Esophagus squamous epithelium (tissue), 5 donors: Measurements from ENCODE around the gene CRTAC1. TPM values are rescaled to one million over a fixed set of nuclear protein-coding genes. Genes with fewer than 3 reads are reported as not detected.

Source experiments
- DNase-seq: peaks from one replicate; lab custom pipeline; 2025; lab: John Stamatoyannopoulos, UW
- H3K27ac ChIP-seq, 4 donors: fragments of 200-600 bp; sonication (generic); one replicate each; pipeline ENCODE4 v1.5.1; 2016 to 2019; ENCODE audit warnings: mild to moderate bottlenecking in 1 of 4
- H3K27me3 ChIP-seq, 4 donors: fragments of 200-600 bp; sonication (generic); 1 replicate in 3 of 4; 2 replicates in 1 of 4; pipeline versions ENCODE4 v1.5.1 to v1.6.0; 2017 to 2021; ENCODE audit warnings: antibody characterized with exemption in 1 of 4
- H3K36me3 ChIP-seq, 3 donors: fragments of 200-600 bp; sonication (generic); one replicate each; pipeline ENCODE4 v1.5.1; 2016 to 2019
- H3K4me1 ChIP-seq, 3 donors: fragments of 200-600 bp; sonication (generic); one replicate each; pipeline ENCODE4 v1.5.1; 2017 to 2019
- H3K4me3 ChIP-seq, 4 donors: fragments of 200-600 bp; sonication (generic); 1 replicate in 3 of 4; 2 replicates in 1 of 4; pipeline ENCODE4 v1.5.1; 2016 to 2019; ENCODE audit warnings: mild to moderate bottlenecking in 2 of 4, moderate library complexity in 1 of 4
- H3K9me3 ChIP-seq, 3 donors: fragments of 200-600 bp; sonication (generic); one replicate each; pipeline ENCODE4 v1.5.1; 2016 to 2019
- CTCF ChIP-seq, 6 experiments: fragments of 450-650 bp in 4 of 6; fragments of 200-600 bp in 2 of 6; sonication (generic) in 2 of 6; IDR thresholded peaks; one replicate each; pipeline ENCODE4 v1.5.1; 2016 to 2019; ENCODE audit warnings: antibody characterized with exemption in 6 of 6, mild to moderate bottlenecking in 4 of 6, moderate library complexity in 4 of 6
- POLR2A ChIP-seq, 4 donors: fragments of 450-650 bp; IDR thresholded peaks; one replicate each; pipeline ENCODE4 v1.6.1; 2017; ENCODE audit warnings: antibody characterized with exemption in 4 of 4, mild to moderate bottlenecking in 4 of 4, moderate library complexity in 3 of 4
- WGBS, 2 donors: methylation state at CpG; one replicate each; pipeline ENCODE4 v1.1.5; 2018; 5-methylcytosine and 5-hydroxymethylcytosine counted together
- intact Hi-C: fragments of 100-400 bp; cut with DNase I; formaldehyde crosslinking; loops from one replicate; pipeline ENCODE4 v1.15.0; 2022
- total RNA-seq, 4 donors: library from RNA; depleted of rRNA; stranded (reverse); fragments of >200 nt; gene quantifications; one replicate each; pipeline ENCODE4 v1.1.0, GENCODE V29; 2016
- donor health status: DM: yes; HTN: yes; CAD: no.

The CRTAC1 gene
- total RNA-seq, 4 donors from 2014 or later: 0.22 to 10.7 (median 2.5) TPM

- intact Hi-C loops: no loop called here
- H3K9me3 ChIP-seq: no peaks in the 10 kb centered on the region
- peaks cover 0 to 46% (median 0%) of the 10 kb centered on the region in 4 donors for H3K27me3 ChIP-seq
- H3K36me3 ChIP-seq: no peaks in the 10 kb centered on the region
- 84 to 85% methylated on average over 5 of the region's 5 CpGs for WGBS, 2 donors
- H3K27ac ChIP-seq: no peak overlapping the region
- no peak for DNase-seq
- H3K4me1 ChIP-seq: peaks cover 0 to 5% (median 0%) of the 10 kb centered on the region in 3 donors
- H3K4me3 ChIP-seq: no peak overlapping the region
- TF ChIP-seq CTCF (IDR thresholded peaks at IDR 0.05) (no peak), POLR2A (IDR thresholded peaks at IDR 0.05) (no peak)
These were observed 93.4 kb downstream of the CRTAC1 start for GRCh38 chr10:97937054-97937453.

GRCh38 chr10:97936126-97936525, 94.3 kb downstream of the CRTAC1 start:
- H3K4me3 ChIP-seq: no peak overlapping the region
- peaks cover 0 to 37% (median 0%) of the 10 kb centered on the region in 4 donors for H3K27me3 ChIP-seq
- DNase-seq: no peak
- H3K4me1 ChIP-seq: peaks cover 0 to 5% (median 0%) of the 10 kb centered on the region in 3 donors
- intact Hi-C loops: no loop called here
- H3K27ac ChIP-seq: no peak overlapping the region
- no peaks in the 10 kb centered on the region for H3K9me3 ChIP-seq
- no peak for TF ChIP-seq POLR2A (IDR thresholded peaks at IDR 0.05)
- TF ChIP-seq CTCF (IDR thresholded peaks at IDR 0.05): no peak
- WGBS, 2 donors: 77% methylated on average over 12 of the region's 23 CpGs; no CpG with 5 or more reads in 1 of the 2 donors
- H3K36me3 ChIP-seq: no peaks in the 10 kb centered on the region

GRCh38 chr10:97932932-97933530, 97.4 kb downstream of the CRTAC1 start:
- WGBS, 2 donors: 91 to 98% methylated on average over 9 of the region's 10 CpGs
- Histone ChIP-seq H3K36me3 (no peaks in the 10 kb centered on the region), H3K27me3 (peaks cover 0 to 26% (median 0%) of the 10 kb centered on the region in 4 donors), H3K4me3 (no peak overlapping the region), H3K27ac (no peak overlapping the region), H3K4me1 (no peaks in the 10 kb centered on the region), H3K9me3 (no peaks in the 10 kb centered on the region)
- no peak for DNase-seq
- intact Hi-C loops: no loop called here
- no peak for TF ChIP-seq CTCF (IDR thresholded peaks at IDR 0.05)
- no peak for TF ChIP-seq POLR2A (IDR thresholded peaks at IDR 0.05)

GRCh38 chr10:97931041-97931440, 99.4 kb downstream of the CRTAC1 start:
- H3K27ac ChIP-seq: no peak overlapping the region
- intact Hi-C loops: no loop called here
- H3K36me3 ChIP-seq: no peaks in the 10 kb centered on the region
- TF ChIP-seq POLR2A (IDR thresholded peaks at IDR 0.05): no peak
- TF ChIP-seq CTCF (IDR thresholded peaks at IDR 0.05): no peak
- H3K4me3 ChIP-seq: no peak overlapping the region
- DNase-seq: no peak
- 66 to 67% methylated on average over 4 of the region's 4 CpGs for WGBS, 2 donors
- no peaks in the 10 kb centered on the region for H3K4me1 ChIP-seq
- no peaks in the 10 kb centered on the region for H3K9me3 ChIP-seq
- peaks cover 0 to 42% (median 0%) of the 10 kb centered on the region in 4 donors for H3K27me3 ChIP-seq

GRCh38 chr10:97928897-97929296, 101.5 kb downstream of the CRTAC1 start:
- H3K27me3 ChIP-seq: peaks cover 0 to 46% (median 0%) of the 10 kb centered on the region in 4 donors
- H3K4me1 ChIP-seq: no peaks in the 10 kb centered on the region
- intact Hi-C loops: no loop called here
- no peaks in the 10 kb centered on the region for H3K9me3 ChIP-seq
- no peak overlapping the region for H3K4me3 ChIP-seq
- H3K36me3 ChIP-seq: no peaks in the 10 kb centered on the region
- H3K27ac ChIP-seq: no peak overlapping the region
- no peak for TF ChIP-seq POLR2A (IDR thresholded peaks at IDR 0.05)
- TF ChIP-seq CTCF (IDR thresholded peaks at IDR 0.05): no peak
- WGBS, 2 donors: 59 to 64% methylated on average over 6 of the region's 6 CpGs
- DNase-seq: no peak
